BJ (cell line): ENCODE measurements around the gene ADM. TPM values are rescaled to one million over a fixed set of nuclear protein-coding genes. Genes with fewer than 3 reads are reported as not detected.
A peak's percentile ranks its signal among the peaks of the same experiment; 100 is the strongest.

ENCODE experiments used
- CTCF ChIA-PET: fragments of 350-600 bp; formaldehyde crosslinking; extraction: SDS; loops from one replicate; lab custom pipeline; 2021; ENCODE audit warnings: antibody characterized with exemption, inconsistent platforms; lab: Yijun Ruan, JAX
- POLR2A ChIA-PET: fragments of 300-600 bp; sonication (Branson Sonifier 250); formaldehyde crosslinking; extraction: SDS; loops from one replicate; lab custom pipeline; 2021; ENCODE audit warnings: antibody characterized with exemption; lab: Charles Lee
- DNase-seq: peaks from one replicate; pipeline ENCODE4 v3.0.0-alpha.2; 2011; ENCODE audit warnings: low read depth
- H3K27me3 ChIP-seq: 2 replicates; pipeline ENCODE4 v1.6.0; 2011; ENCODE audit warnings: low read length; ENCODE audit not compliant: control insufficient read depth, insufficient read depth
- H3K36me3 ChIP-seq: 2 replicates; pipeline ENCODE4 v1.5.1; 2011; ENCODE audit warnings: low read length; ENCODE audit not compliant: control insufficient read depth, insufficient read depth
- H3K4me3 ChIP-seq: 2 replicates; pipeline ENCODE4 v1.5.1; 2011; ENCODE audit warnings: low read depth, mild to moderate bottlenecking, control low read depth, low read length
- polyA plus RNA-seq: library from polyadenylated mRNA; depleted of rRNA; stranded (reverse); fragments of >200 nt; gene quantifications from 2 replicates; pipeline ENCODE4 v1.2.3, GENCODE V29; 2011; rRNA removed
- small RNA-seq: library from RNA; depleted of rRNA; stranded (forward); fragments of <200 nt; gene quantifications from one replicate; pipeline ENCODE3, GENCODE V24; 2012; ENCODE audit warnings: low replicate concordance, low read depth; ENCODE audit not compliant: insufficient read length
- TF ChIP-seq, protein P1 (sequence below): IDR thresholded peaks from 2 replicates; pipeline ENCODE4 v1.5.1; 2011; ENCODE audit warnings: low read depth, mild to moderate bottlenecking, control low read depth, inconsistent platforms, low read length, moderate library complexity; ENCODE audit not compliant: insufficient read depth

The ADM gene
- polyA plus RNA-seq, 1 experiment, result 569 TPM

DNA sequence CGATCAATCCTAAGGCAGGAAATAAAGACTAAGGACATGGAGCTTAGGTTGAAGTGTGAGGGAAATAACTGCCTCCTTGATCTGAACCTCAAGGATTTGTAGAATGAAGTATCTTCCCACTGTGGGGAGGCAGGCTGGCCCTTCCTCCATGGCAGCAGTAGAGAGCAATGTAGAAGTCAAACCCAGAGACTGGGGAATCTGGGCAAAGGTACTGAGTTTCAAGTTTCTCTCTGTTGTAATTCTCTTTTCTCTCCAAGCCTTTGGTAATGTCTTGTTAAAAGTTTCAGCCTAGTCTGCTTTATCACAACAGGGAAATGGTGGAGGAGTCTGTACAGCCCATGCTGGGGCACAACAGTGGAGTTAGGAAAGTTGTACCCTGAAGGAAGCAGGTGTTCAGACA lies 49.5 kb downstream of the ADM start:
- no peaks in the 10 kb centered on the region for H3K36me3 ChIP-seq
- no peaks in the 10 kb centered on the region for H3K27me3 ChIP-seq
- CTCF ChIA-PET, result interaction anchor here (0.5 to 7.2 kb wide), 3 partner anchors 12 to 480 kb away, joined by 4 to 39 read pairs (median 6); no protein-coding TSS in a partner anchor
- POLR2A ChIA-PET, result no interaction called here
- no peak overlapping the region for H3K4me3 ChIP-seq
- TF ChIP-seq, protein P1, sequence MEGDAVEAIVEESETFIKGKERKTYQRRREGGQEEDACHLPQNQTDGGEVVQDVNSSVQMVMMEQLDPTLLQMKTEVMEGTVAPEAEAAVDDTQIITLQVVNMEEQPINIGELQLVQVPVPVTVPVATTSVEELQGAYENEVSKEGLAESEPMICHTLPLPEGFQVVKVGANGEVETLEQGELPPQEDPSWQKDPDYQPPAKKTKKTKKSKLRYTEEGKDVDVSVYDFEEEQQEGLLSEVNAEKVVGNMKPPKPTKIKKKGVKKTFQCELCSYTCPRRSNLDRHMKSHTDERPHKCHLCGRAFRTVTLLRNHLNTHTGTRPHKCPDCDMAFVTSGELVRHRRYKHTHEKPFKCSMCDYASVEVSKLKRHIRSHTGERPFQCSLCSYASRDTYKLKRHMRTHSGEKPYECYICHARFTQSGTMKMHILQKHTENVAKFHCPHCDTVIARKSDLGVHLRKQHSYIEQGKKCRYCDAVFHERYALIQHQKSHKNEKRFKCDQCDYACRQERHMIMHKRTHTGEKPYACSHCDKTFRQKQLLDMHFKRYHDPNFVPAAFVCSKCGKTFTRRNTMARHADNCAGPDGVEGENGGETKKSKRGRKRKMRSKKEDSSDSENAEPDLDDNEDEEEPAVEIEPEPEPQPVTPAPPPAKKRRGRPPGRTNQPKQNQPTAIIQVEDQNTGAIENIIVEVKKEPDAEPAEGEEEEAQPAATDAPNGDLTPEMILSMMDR, result no peak
- DNase-seq, result no peak

DNA sequence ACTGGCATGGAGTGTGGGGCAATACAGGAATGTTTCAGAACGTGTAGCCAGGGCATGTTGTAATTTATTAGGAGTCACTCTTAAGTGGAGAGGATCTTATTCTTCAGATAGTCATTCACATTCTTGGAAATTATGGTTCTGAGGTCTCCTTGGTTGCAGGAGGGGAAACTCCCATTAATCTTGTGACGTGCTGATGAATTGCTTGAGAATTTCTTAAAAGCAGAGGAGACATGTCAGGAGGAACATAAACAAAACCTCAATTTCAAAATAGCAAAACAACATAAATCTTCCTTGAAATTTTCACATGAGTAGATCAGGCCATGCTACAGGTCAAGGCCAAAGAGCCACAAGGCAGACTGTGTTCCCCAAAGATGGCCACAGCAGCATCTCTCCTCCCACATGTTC lies 50.4 kb downstream of the ADM start:
- no peaks in the 10 kb centered on the region for H3K36me3 ChIP-seq
- peak; percentile 86 for DNase-seq
- ChIA-PET POLR2A (interaction anchor here (1.0 kb wide), 1 partner anchor 12 kb away, joined by 5 read pairs; no protein-coding TSS in a partner anchor), CTCF (interaction anchor here (7.2 kb wide), 1 partner anchor 11 kb away, joined by 39 read pairs; no protein-coding TSS in a partner anchor)
- no peaks in the 10 kb centered on the region for H3K27me3 ChIP-seq
- TF ChIP-seq, protein P1, result no peak
- H3K4me3 ChIP-seq, result no peak overlapping the region

DNA sequence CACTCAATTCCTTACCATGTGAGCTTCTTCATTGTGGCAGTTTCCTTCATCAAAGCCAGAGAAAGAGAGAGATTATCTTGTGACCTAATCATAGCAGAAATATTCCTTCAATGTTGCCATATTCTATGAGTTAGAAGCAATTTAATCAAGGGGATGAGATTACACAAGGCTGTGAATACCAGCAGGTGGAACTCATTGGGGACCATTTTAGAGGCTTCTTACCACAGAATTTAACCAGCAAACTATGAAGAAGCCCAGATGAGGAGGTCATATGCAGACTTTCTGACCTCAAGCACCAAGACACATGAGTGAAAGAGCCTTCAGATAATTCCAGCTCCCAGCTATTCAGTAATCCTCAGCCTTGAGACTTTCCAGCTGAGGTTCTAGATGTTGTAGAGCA lies 51.3 kb downstream of the ADM start:
- Histone ChIP-seq H3K27me3 (no peaks in the 10 kb centered on the region), H3K36me3 (no peaks in the 10 kb centered on the region), H3K4me3 (no peak overlapping the region)
- POLR2A ChIA-PET, result interaction anchor here (0.5 to 1.2 kb wide), 5 partner anchors 11 to 31 kb away, joined by 3 to 15 read pairs (median 3); no protein-coding TSS in a partner anchor
- no peak for DNase-seq
- TF ChIP-seq, protein P1, result no peak
- CTCF ChIA-PET, result interaction anchor here (2.3 to 7.2 kb wide), 2 partner anchors 10 to 23 kb away, joined by 5 to 39 read pairs; no protein-coding TSS in a partner anchor

Small RNA genes within 50 kb of the gene (small RNA-seq; reads per million reads assigned to genes)
- not detected for gene AC080023.2

Other genes starting within 250 kb of the ADM start
- gene SBF2, start 10.9 kb upstream of the ADM start, polyA plus RNA-seq, result 33.8 and 41.2 TPM in 2 replicates
- gene AMPD3, start 150.2 kb downstream of the ADM start, polyA plus RNA-seq, result 9.5 and 11.1 TPM in 2 replicates
- 12.1 and 27.5 TPM in 2 replicates for gene RNF141, start 236.1 kb downstream of the ADM start, polyA plus RNA-seq